K562 (cell line): Measurements from ENCODE around the gene CD68. TPM values are rescaled to one million over a fixed set of nuclear protein-coding genes. Genes with fewer than 3 reads are reported as not detected.

ENCODE experiments used
- ATF1 ChIP-seq, 2 experiments: fragments of 450-650 bp in 1 of 2; IDR thresholded peaks; 2 replicates each; pipeline ENCODE4 v1.6.1; 2016; ENCODE audit warnings: missing compliant biosample characterization in 1 of 2, missing genetic modification characterization in 1 of 2
- BDP1 ChIP-seq: IDR thresholded peaks from 3 replicates; pipeline ENCODE4 v1.6.1; 2011; ENCODE audit not compliant: insufficient read length, insufficient read depth
- CBX1 ChIP-seq: sonication (generic); IDR thresholded peaks from 2 replicates; pipeline ENCODE4 v1.6.1; 2016; ENCODE audit warnings: antibody characterized with exemption, low read depth, mild to moderate bottlenecking
- E2F6 ChIP-seq, 2 experiments: IDR thresholded peaks; 2 replicates each; pipeline ENCODE4 v1.6.1; 2011; ENCODE audit warnings: borderline replicate concordance in 1 of 2, control low read depth in 1 of 2, low read depth in 1 of 2, low read length in 1 of 2, mild to moderate bottlenecking in 1 of 2, mixed read lengths in 1 of 2, moderate library complexity in 1 of 2; ENCODE audit not compliant: insufficient read depth in 1 of 2, insufficient read length in 1 of 2, poor library complexity in 1 of 2, severe bottlenecking in 1 of 2; ENCODE audit errors: extremely low read depth in 1 of 2
- ILK ChIP-seq: fragments of 450-650 bp; IDR thresholded peaks from 2 replicates; pipeline ENCODE4 v1.6.1; 2016; ENCODE audit warnings: missing genetic modification characterization, low read depth, mild to moderate bottlenecking, missing compliant biosample characterization, moderate library complexity, borderline replicate concordance
- MITF ChIP-seq: IDR thresholded peaks from 2 replicates; pipeline ENCODE4 v1.6.1; 2014; ENCODE audit warnings: antibody characterized with exemption
- MLLT1 ChIP-seq, 2 experiments: fragments of 450-650 bp; IDR thresholded peaks; 2 replicates each; pipeline ENCODE4 v1.6.1; 2016
- POLR2A ChIP-seq: fragments of 450-650 bp; conservative IDR thresholded peaks from 2 replicates; pipeline ENCODE4 v1.6.1; 2016
- POLR2AphosphoS2 ChIP-seq: IDR thresholded peaks from 2 replicates; pipeline ENCODE4 v1.6.1; 2012; ENCODE audit warnings: low read length, improper control_type of control experiment
- RBM22 ChIP-seq: fragments of 200-400 bp; formaldehyde crosslinking; IDR thresholded peaks from 2 replicates; pipeline ENCODE4 v1.6.1; 2018; ENCODE audit warnings: low read length, low read depth; ENCODE audit not compliant: poor library complexity, severe bottlenecking
- SOX6 ChIP-seq: fragments of 450-650 bp; IDR thresholded peaks from 2 replicates; pipeline ENCODE4 v1.6.1; 2014; ENCODE audit warnings: mild to moderate bottlenecking
- ZBTB1 ChIP-seq: sonication (generic); formaldehyde crosslinking; IDR thresholded peaks from 2 replicates; pipeline ENCODE4 v1.8.1; 2023; ENCODE audit warnings: missing genetic modification reagents, low read depth, mild to moderate bottlenecking, borderline replicate concordance
- ZBTB11 ChIP-seq, 3 experiments: fragments of 200-800 bp in 1 of 3; fragments of 250-450 bp in 1 of 3; fragments of 450-650 bp in 1 of 3; sonication (Bioruptor Pico) in 1 of 3; sonication (Bioruptor generic) in 1 of 3; formaldehyde crosslinking in 1 of 3; IDR thresholded peaks; 2 replicates each; pipeline versions ENCODE4 v1.6.1 to v1.8.0; 2016 to 2022; ENCODE audit warnings: mild to moderate bottlenecking in 2 of 3, missing genetic modification characterization in 2 of 3, missing compliant biosample characterization in 1 of 3, moderate library complexity in 1 of 3
- ZNF175 ChIP-seq: fragments of 200-800 bp; sonication (Bioruptor generic); IDR thresholded peaks from 2 replicates; pipeline ENCODE4 v1.6.1; 2016; ENCODE audit warnings: low read depth, mild to moderate bottlenecking, missing genetic modification characterization, missing compliant biosample characterization
- polyA plus RNA-seq, 8 experiments: library from polyadenylated mRNA; depleted of rRNA in 4 of 8; stranded (reverse) in 5 of 8; unstranded in 3 of 8; fragments of >200 nt; fragmentation: Nextera tagmentation in 2 of 8; fragmentation: Illumina TruSeq in 1 of 8; extraction: Ambion mirVana in 2 of 8; extraction: Trizol in 1 of 8; gene quantifications; 2 replicates each; pipeline versions ENCODE4 v1.2.1 to v1.2.3, GENCODE V29; 2011 to 2014; ENCODE audit warnings: inconsistent platforms in 1 of 8, missing spikeins in 1 of 8
- total RNA-seq, 7 experiments: library from RNA; depleted of rRNA in 6 of 7; stranded (reverse); fragments of >200 nt in 6 of 7; fragmentation: Illumina TruSeq in 2 of 7; extraction: Trizol in 2 of 7; gene quantifications; 2 replicates each; pipeline versions ENCODE4 v1.2.1 to v1.2.3, GENCODE V29; 2011 to 2021; ENCODE audit warnings: low replicate concordance in 1 of 7
- TF ChIP-seq, protein P1 (sequence below): fragments of 250-450 bp; sonication (Bioruptor Pico); IDR thresholded peaks from 2 replicates; pipeline ENCODE4 v1.5.1; 2021; ENCODE audit warnings: mild to moderate bottlenecking

The CD68 gene
- total and polyA plus RNA-seq, 9 of the 15 experiments (the other 6 are each of a cell fraction or from before 2014, with no cell fraction given), result 28.2 to 89.8 (median 37.7) TPM

DNA sequence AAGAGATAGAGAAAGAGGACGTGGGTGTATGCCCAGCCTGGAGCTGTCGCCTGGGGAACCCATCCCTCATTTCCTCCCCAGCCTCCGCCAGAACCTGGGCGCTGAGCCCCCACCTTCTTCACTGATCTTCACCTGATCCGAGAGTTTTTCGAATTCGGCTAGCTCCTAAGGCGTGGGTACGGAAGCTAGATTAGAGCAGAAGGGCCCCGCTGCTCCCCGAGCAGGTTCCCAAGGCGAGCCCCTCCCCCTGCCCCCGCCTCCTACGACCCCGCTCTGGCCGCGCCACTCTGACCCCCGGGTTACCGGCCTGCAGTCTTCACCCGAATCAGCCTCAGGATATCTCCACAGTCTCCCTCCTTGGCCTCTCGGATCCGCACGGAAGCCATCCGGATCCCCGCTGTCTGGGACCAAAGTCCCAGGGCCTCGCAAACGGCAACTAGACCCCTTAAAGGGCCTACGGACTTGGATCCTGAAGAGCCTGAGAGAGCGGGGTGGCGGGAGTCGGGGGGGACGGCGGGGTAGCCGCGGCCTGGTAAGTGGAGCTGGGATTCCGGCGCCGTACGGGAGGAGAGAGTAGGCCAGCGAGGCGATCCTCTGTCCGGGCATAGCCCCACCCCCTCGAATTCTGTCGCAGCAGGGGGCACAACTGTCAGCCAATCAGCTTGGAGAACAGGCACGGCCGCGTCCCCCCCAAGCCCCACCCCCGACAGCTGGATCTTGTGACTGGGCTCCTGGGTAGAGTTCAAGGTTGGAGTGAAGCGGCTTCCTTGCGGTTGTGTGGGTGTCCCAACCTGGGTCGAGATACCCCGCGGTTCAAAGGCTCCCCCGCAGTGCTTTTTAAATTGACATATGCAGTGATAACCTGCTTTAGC, 48.0 kb downstream of the CD68 start, which contains the start of gene SAT2 (continued):
- TF ChIP-seq ZBTB11 (CRISPR knock-in tag; IDR thresholded peaks at IDR 0.05), result no peak
- no peak for TF ChIP-seq SOX6
- TF ChIP-seq BDP1, result no peak
- TF ChIP-seq ILK (tag), result no peak
- no peak for TF ChIP-seq MLLT1 (IDR thresholded peaks at IDR 0.05)
- TF ChIP-seq MITF, result peak; percentile 94
- TF ChIP-seq ZNF175 (CRISPR knock-in tag), result no peak
- peak; percentile 42; the same call in 1 of the 2 replicates for TF ChIP-seq POLR2A
- TF ChIP-seq ZBTB1, result peak; percentile 91; the same call in 1 of the 2 replicates
- TF ChIP-seq POLR2AphosphoS2, result no peak
- no peak for TF ChIP-seq CBX1
- TF ChIP-seq E2F6 (IDR thresholded peaks at IDR 0.05; ENCODE audit: borderline replicate concordance in 1 of 2, extremely low read depth in 1 of 2, insufficient read depth in 1 of 2, insufficient read length in 1 of 2, low read depth in 1 of 2, low read length in 1 of 2, poor library complexity in 1 of 2, severe bottlenecking in 1 of 2), result no peak
- no peak for TF ChIP-seq RBM22
- TF ChIP-seq ATF1 (CRISPR knock-in tag; IDR thresholded peaks at IDR 0.05), result no peak
- TF ChIP-seq ATF1 (tag; IDR thresholded peaks at IDR 0.05), result 0 out of 2 replicates have a peak, but pooled peaks have one; percentile 20
- TF ChIP-seq, protein P1, sequence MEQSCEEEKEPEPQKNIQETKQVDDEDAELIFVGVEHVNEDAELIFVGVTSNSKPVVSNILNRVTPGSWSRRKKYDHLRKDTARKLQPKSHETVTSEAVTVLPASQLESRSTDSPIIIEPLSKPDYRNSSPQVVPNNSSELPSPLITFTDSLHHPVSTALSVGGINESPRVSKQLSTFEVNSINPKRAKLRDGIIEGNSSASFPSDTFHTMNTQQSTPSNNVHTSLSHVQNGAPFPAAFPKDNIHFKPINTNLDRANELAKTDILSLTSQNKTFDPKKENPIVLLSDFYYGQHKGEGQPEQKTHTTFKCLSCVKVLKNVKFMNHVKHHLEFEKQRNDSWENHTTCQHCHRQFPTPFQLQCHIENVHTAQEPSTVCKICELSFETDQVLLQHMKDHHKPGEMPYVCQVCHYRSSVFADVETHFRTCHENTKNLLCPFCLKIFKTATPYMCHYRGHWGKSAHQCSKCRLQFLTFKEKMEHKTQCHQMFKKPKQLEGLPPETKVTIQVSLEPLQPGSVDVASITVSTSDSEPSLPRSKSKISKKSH (CRISPR knock-in tag), result no peak
